Effector CD4-positive, alpha-beta T cell (primary cell): ENCODE results near the gene RAD23A.

Experiments used
- DNase-seq: peaks from one replicate; pipeline ENCODE4 v3.0.0-alpha.2; 2020

Gene RAD23A

DNA sequence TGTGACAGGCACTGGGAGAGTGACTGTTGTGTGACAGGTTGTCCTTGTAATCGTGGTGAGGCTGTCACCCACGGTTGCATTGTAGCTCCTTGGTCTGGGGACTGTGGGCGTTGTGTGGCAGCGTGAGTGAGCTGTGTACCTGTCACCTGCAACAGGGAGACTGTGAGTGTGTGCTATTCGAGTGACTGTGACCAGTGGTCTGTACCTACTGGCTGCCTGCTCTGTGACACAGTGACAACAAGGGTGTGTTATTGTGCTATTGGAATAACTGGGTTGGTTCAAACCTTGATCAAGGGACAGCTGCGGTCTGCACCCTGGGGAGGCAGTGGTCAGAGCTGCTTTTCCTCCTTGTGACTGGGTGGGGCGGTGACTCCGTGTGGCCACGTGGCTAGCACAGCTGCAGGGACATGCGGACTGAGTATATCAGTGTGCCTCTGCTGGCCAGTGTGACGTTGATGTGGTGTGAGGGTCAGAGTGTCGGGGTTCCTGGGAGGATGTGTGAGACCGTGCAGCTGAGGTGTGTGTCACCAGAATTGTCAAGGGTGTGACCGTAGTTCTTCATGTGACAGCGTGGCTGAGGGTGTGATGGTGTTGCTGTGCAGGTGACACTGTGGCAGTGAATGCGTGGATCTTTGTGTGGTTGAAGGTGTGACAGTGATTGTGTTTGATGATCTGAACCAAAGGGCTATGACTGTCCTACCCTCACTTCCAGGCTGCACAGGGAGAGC lies 39.6 kb downstream of the RAD23A start:
- DNase-seq: no peak

DNA sequence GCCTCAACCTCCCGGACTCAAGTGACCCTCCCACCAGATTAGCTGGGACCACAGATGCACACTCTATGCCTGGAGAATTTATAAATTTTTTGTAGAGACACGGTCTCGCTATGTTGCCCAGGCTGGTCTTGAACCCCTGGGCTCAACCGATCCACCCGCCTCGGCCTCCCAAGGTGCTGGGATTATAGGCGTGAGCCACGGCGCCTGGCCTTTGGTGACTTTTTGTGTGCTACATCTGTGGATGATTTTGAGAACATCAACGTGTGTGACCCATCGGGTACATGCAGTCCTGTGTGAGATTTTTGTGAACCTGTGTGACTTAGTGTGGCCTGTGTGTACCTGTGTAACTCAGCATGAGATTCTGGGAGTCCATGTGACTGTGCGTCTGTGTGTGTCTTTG lies 41.1 kb downstream of the RAD23A start:
- DNase-seq: no peak

DNA sequence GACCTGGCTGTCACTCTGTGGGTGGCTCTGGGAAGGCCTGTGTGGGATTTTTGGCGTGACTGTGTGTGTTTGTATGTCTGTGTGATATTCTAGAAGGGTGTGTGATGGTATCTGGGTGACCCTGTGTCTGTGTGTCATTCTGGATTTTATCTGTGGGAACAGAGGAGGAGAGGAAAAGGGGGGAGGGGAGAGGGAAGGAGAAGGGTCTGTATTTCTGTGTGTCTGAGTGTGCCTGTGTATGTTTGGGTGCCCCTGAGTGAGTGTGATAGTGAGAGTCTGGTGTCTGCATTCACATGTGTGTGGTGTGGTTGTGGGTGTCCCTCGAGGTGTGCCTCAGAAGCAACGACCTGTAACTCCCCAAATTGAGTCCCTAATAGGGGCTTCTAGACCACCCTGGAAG lies 41.5 kb downstream of the RAD23A start:
- DNase-seq: no peak

DNA sequence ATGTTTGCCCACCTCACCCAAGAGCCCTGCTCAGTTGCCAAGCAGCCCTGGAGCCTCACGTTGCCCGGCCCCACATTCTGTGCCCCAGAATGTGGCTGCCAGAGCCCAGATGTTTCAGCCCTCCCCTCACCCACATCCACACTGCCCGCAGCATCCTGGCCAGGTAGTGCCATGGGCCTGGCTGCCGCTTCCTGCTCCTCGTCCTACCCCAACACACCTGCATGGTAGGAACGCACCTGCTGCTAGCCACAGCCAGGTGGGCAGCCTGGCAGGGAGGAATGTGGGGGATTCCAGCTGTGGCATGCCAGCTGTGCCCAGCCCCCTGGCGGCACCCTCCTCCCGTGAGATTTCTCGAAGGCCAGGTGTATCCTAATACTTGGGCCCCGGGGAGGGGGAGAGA lies 42.1 kb downstream of the RAD23A start:
- DNase-seq: no peak

DNA sequence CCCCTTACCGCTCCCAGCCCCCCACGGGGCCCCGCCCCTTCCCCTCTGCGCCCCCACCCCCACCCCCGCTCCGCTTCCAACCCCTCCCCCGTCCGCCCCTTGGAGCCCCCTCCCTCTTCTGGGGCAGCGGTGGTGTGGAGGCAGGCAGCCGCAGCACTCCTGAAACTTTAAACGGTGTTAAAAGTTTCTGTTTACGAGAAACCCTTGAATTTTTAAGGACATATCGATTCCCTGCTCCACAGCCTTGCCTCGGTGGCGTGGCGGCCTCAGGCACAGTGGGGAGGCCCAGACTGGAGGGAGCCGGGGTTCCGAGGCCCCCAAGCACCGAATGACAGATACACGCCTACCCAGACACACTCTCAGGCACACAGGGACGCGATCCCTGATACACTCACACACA lies 44.8 kb downstream of the RAD23A start:
- DNase-seq: no peak

DNA sequence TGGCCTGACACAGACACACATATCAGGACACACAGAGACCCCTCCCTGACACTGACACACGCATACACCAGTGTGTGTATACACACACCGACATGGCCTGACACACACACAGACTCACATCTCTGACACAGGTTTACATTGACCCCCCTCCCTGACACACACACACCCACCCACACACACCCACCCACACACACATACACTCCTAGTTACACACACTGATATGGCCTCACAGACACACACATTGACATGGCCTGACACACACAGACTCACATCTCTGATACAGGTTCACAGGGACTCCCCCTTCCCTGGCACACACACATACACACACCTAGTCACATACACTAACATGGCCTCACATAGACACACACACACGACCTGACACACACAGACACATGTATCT lies 45.2 kb downstream of the RAD23A start:
- no peak for DNase-seq

DNA sequence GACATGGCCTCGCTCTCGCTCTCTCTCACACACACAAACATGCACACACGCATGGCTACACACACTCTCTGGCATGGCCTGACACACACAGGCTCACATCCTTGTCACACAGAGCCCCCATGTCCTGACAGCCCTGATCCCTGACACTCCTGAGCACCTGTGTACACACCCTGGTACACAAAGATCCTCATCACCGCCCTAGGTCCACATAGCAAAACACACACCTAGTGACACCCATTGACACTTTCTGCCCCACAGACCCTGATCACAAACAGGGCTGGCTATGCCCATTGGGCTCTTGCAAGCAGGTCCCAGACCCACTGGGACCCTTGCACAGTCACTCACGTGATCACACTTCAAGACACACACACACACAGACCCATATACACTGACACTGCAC lies 45.6 kb downstream of the RAD23A start:
- DNase-seq: no peak

DNA sequence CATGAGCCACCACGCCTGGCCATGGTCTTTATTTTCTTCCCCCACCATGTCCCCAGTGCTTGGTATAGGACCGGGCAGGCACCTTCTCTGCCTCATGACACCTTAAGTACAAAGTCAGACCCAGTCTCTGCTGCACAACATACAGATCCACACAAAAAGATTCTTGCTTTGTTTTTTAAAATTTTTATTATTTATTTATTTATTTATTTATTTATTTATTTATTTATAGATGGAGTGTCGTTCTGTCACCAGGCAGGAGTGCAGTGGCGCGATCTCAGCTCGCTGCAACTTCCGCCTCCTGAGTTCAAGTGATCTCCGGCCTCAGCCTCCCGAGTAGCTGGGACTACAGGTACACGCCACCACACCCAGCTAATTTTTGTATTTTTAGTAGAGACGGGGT lies 47.1 kb downstream of the RAD23A start:
- DNase-seq: no peak

DNA sequence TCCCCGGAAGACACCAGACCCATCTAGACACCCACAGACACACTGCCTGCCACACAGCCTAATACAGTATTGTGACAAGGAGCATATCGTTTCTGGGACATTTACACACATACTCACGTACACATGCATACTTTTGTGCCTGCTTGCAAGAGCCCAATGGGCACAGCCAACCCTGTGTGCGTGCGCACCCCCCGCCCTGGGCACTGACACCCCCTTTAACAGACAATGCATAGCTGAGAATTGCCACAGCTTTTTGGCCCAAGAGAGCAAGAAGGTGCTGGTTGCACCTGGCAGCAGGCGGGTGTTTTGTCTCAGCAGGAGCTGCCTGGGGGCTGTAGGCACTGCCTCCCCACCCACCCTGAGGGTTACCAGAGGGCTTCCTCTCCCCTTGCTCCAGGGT lies 47.9 kb downstream of the RAD23A start:
- no peak for DNase-seq

DNA sequence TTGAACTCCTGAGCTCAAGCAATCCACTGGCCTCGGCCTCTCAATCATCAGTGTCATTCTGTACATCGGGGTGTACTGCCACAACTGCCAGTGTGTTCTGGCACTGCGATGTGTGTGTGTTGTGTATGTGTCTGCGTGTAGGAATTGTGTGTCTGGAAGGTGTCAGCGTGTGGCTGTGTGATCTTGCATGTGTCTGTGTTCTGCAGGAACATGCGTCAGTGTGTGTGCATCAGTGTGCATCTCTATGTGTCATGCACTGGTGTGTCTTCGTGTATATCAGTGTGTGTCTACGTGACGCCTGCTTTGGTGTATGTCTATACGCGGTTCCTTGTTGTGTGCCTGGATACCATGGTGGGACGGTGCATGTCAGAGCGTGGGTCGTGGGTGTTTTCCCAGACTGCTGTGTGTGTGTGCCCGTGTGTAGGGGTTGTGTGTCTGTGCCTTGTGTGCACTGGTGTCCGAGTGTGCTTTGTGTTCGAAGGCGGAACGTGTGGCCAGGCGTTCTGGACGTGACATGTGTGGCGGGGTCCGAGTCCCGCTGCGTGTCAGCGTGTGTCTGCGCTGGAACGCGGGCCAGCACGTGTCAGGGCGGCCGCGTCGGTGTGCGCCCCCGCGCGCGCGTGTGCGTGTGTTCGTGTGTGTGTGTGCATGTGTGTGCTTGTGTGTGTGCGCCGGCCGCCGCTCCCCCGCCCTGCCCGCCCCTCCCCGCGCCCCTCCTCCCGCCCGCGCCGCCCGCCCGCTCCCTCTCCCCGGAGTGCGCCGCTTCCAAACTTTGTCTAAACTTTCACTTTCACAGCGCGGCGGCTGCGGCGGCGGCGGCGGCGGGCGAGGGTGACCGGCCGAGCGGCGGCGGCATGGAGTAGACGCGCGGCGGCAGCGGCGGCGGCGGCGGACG lies 49.3 kb downstream of the RAD23A start, which contains the start of gene NFIX:
Gene NFIX (plus strand): TSS at position 775 of the 895 bp plus-strand sequence. CDS start 363 bp downstream, outside the sequence.
- peak; percentile 38 for DNase-seq

DNA sequence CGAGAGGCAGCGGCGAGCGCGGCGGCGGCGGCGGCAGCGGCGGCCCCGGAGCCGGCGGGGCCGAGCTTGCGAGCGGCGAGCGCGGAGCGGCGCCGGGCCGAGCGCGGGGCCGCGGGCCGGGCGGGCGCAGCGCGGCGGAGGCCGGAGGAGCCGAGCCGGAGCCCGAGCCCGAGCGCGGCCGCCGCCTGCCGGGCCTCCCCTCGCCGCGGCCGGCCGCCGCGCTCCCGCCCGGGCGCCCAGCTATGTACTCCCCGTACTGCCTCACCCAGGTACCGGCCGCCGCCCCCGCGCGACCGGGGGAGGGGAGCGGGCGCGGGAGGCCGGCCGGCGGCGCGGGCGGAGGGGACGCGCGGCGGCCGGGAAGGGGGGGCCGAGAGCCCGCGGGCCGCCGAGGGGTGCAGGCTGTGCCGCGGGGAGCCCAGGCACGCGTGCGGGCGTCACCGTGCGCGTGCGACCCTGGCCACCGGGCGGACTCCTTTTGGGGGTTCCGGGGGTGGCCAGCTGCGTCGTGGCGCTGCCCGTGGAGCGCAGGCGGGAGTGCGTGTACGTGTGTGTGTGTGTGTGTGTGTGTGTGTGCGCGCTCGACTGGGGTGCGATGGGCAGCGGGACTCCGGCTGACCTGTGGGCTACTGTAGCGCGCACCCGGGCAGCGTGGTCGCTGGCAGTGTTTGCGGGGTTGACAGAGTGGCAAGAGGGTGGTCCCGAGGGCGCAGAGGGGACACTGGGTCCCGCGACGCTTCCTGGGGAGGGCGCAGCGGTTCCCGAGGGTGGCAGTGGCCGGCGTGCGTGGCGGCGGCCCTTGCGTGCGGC lies 50.1 kb downstream of the RAD23A start:
- no peak for DNase-seq

DNA sequence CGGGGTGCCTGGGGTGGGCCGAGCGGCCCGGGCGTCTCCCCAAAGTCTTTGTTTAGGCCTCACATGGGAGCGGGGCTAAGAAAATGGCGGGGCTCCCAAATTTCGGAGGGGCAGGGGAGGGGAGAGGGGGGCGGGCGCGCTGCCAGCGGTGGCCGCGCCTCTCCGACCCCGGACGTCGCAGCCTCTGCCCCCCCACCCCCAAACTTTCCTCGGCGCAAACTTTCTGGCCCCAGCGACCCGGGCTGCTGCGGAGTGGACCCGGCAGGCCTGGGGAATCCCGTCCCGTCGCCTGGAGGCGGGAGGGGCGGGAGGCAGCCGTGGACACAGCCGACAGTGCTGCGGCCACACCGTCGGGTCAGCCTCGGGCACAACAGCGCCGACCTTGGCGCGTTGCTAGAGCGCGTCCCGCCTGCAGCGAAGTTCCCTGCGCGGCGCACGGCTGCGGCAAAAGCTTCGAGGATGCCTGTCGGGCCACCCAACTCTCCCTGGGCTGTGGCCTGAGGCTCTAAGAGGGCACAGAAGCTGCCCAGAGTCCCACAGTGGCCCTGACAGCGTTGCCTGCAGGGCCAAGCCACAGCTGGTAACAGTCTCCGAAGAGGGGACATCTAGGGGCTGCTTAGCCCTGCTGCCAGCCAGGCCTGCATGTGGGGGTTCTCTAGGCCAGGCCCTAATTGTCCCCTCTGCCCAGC lies 50.9 kb downstream of the RAD23A start:
- no peak for DNase-seq

DNA sequence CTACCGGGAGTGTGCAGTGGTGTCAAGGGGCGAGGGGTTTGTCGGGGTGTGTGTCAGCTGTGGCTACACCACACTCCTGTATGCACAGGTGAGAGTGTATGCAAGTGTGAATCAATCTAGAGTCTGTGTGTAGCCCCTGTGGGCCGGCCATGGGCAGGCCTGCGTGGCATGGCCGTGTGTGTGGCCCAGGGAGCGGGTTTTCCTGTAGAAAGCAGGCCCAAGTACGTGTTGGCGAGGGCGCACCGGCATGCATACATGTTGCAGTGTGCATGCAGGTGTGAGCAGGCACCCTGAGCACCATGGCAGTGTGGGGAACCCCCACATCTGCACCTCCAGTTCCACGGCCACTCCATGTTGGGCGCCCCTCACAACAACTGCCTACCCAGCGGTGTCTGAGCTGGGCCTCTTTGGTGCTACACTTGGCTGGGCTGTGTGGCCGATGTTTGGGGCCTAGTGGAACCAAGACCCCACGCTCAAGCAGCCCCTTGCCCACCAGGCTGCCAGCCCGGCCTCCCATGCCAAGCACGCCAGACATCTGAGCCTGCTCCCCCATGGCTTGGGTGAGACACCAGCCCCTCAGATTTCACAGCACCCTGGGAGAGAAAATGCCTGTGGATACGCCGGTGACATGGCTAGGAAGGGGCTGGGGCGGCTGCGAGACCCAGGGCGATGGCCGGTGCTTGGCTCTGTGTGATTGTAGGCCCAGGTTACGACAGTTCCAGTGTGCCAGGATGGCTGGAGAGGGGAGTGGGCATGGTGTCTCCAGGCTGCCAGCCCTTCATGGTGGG lies 51.7 kb downstream of the RAD23A start:
- no peak for DNase-seq

DNA sequence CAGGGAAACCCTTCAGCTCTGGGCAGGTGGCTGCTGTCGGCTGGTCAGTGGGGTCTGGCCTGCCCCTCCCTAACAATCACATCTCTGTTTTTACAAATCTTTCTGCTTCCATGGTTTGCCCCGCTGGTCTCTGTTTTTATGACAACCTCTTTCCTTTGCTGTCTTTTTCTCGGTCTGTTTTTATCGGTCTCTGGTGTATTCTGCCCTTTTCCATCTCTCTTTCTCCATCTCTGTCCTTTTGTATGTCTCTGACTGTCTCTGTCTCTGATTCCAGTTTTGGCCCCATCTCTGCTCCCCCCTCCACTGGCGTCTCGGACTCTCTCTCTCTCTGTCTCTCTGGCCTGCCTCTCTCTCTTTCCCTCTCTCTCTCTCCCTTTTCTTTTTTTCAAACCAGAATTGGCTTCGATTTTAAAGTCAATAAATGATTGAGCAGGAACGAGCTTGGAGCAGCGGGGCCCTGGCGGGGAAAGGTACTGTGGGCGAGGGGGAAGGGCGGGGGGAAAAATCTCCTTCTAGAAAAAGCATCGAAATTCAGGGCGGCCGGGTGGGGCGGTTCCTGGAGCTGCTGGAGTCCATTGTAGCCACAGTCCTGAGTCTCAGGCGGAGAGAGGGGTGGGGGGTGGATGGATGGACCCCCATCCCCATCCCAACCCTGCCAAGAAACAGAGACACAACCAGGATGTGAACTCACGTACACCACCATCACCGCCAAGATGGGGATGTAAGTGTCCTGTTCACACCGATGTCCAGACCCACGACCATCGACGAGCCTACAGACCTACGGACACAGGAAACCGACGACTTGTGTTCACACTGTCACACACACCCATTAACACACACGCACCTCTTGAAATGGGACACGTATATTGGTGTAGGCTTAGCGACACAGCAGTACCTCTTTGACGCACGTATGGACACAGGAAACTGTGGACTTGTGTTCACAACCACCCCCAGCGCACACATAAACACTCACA lies 52.6 kb downstream of the RAD23A start:
- no peak for DNase-seq

DNA sequence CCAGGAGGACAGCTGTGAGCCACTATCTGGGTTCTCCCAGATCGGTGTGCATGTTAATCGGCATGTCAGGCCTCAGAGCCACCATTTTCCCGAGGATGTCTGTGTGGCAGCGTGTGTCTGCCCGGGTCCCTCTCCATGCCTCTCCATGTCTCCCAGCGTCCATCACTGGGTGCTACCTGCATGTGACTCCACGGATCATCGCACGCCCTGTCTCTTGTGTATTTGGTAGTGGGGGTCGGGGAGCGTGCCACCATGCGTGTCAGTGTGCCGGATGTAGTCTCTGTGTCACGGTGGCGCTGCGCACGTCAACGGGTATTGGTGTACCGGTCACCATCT lies 55.5 kb downstream of the RAD23A start:
- DNase-seq: no peak

DNA sequence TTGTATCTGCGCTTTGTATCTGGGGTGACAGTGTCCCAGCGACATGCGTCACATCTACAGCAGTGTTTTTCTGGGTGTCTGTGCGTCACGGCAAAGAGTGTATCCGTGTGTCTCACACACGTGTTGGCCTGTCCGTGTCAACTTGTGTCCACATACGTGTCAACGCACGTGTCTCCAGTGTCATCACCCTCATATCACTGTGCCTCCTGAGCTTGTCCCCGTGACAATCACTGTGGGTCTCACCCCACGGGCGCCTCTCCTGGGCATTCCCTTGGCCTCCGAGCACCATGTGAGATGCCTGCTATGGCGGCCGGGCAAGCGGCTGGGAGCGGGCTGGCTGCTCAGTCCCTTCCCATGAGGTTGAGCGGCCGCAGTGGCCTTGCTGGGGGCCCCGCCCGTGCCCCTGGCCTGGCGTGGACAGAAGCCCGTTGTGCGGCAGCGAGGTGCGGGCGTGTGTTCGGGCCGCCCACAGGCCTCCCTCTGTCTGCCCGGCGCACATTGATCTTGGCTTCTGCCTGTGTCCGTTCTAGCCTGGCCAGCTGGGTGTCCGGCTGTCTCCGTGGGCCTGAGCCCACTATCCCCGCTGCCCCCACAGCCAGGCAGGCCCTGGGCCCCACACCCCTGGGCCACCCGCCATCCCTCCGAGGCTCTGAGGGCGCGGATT lies 56.0 kb downstream of the RAD23A start:
- DNase-seq: no peak

DNA sequence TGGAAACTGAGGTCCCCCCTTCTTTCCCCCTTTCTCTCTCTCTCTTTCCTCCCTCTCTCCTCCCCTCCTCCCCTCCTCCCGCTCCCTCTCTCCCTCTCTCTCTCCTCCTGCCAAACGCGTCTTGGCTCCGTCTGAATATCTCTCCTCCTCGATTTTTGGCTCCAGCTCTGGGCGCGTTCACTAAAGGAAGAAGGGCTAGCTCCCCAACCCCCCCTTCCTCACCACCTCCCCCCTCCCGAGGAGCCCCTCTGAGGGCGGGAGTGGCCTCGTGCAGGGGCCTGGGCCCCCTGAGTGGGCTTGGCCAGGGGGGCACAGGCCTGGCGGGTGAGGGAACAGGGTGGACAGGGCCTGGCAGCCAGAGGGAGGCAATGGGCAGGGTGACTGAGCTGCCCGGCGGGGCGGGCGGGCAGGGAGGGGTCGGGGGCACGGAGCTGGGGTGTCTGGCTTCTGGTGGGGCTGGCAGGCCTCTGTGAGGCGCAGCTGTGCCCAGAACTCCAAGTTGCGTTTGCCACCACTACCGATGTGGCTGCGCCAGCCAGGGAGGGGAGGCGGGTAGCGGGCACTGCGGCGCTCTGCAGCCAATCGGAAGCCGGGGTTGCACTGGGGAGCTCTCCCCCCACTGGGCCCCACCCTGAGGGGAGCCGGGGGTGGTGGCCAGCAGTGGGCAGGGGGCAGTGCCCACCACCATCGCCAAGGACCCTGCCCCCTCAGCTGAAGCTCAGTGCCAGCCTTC lies 56.7 kb downstream of the RAD23A start:
- DNase-seq: no peak

DNA sequence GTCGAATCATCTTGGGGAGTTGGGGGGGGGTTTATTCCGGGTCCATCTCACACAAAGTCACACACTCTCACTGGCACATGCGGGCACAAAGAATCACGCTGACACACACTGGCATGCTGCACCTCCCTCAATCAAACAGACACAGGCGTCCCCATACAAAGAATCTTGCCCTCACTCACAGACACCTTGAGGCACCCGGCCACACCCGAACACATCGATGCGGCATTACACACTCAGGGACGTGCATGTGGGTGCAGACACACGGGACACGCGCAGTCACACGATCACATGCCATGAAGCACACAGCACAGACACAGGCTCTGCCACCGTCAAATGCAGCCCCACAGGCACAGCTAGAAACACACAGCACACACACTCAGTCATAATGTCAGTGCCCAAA lies 57.4 kb downstream of the RAD23A start:
- no peak for DNase-seq
